ENCODE results near the gene SPTBN2.
"Not testable (repeated sequence)": the region's sequence is repeated elsewhere in the genome, so short reads cannot be mapped to it uniquely, and the experiment has no call there.

The SPTBN2 gene

DNA sequence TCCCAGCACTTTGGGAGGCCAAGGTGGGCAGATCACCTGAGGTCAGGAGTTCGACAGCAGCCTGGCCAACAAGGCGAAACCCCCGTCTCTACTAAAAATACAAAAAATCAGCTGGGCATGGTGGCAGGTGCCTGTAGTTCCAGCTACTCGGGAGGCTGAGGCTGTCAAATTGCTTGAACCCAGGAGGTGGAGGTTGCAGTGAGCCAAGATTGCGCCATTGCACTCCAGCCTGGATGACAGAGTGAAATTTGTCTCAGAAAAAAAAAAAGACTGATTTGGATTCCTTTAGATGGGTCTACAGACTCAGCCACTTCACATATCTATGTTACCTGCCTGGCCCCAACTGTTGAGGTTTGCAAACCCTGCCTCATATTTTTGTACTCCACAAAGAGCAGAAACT lies 4.8 kb downstream of the SPTBN2 start:
- not testable (repeated sequence) for DNase-seq (ENCODE audit: low spot score)

DNA sequence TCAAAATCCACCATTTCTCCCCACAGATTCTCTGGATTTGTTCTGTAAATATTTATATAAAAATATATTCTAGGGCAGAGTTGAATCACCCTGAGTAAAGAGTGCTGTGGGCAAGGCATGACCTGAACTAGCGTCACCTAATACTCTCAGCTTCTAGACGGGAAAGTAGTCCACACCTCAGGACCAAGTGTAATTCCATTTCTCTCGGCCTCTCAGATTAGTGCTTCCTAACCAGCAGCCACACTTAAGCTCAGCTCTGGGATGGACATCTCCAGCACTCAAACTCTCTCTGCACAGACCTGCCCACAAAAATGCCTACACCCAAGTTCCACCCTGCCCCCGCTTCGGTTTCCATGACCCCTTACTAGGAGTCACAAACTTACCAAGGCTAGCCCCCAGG lies 5.3 kb downstream of the SPTBN2 start:
- DNase-seq (ENCODE audit: low spot score) = peak; percentile 70

DNA sequence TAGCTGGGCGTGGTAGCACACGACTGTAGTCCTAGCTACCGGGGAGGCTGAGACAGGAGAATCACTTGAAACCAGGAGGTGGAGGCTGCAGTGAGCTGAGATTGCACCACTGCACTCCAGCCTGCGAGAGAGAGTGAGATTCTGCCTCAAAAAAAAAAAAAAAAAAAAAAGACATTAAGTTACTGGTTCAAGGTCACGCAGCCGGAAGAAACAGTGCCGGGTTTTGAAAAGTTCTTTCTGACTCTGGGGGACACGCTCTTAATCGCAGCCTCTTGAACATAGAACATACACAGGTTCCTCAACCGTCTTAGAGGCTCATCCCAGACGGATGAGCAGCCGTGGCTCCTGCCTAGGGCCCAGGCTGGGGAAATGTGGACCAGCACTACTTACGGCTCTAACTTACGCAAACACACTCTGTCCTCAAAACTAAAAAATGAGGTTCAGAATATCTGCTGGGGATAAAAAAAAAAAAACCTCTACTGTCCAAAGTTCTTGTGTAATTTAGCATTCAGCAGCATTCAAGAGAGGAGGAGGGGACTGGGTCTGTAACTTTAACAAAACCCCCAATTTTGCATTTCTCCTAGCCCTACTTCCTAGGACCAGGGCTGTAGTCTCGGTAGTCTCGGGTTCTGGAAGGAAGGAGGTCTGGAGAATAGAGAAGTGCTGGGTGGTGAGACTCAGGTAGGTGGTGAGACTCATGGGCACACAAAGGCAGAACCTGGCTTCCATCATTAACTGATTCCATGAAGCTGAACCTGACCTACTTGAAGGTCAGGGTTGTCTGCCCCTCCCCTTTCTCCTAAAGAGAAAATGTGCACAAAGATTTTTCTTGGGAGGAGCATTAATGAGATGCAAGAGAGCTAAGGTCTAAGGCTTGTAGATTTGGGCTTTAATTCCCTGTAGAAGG lies 6.0 kb downstream of the SPTBN2 start:
- peak; percentile 63 for DNase-seq (ENCODE audit: low spot score)

DNA sequence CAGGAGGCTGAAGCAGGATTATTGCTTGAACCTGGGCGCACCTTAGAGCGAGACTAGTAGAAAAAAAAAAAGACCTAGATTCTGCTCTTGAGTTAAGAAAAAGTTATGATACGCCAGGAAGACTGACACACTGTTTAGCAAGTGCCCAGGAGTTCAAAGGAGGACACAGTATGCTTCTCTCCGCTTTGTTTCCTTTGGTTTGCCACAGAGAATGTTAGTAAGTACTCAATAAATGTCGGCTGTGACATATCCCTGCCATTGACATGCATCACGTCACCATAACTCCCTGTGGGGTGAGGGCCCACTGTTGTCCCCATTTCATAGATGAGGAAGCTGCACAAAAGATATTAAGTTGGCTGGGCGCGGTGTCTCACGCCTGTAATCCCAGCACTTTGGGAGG lies 7.1 kb downstream of the SPTBN2 start:
- no peak for DNase-seq (ENCODE audit: low spot score)

DNA sequence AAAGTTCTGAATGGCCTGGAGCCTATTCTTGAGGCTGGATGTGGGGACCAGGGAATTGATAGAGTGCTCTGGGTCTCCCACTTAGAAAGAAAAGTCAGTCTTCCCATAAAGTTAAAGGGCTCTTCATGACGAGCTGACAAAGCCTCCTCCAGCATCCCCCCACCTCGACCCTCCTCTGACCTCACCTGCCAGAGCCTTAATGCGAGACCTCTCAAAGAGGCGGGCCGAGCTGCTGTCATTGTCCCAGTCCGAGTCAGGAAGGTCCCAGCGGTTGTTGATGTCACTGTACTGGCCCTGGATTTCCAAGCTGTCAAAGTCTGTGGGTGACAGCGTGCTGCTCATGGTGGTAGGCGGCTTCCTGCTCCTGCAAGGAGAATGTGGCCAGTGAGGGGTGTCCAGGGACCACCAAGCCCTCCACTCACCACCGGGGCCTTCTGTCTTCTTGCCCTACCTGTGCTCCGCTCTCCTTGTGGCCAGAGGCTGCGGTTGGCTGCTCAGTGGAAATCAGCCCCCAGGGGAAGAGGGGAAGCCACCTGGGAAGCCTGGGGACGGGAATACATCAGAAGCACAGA lies 8.0 kb downstream of the SPTBN2 start:
- no peak for DNase-seq (ENCODE audit: low spot score)

DNA sequence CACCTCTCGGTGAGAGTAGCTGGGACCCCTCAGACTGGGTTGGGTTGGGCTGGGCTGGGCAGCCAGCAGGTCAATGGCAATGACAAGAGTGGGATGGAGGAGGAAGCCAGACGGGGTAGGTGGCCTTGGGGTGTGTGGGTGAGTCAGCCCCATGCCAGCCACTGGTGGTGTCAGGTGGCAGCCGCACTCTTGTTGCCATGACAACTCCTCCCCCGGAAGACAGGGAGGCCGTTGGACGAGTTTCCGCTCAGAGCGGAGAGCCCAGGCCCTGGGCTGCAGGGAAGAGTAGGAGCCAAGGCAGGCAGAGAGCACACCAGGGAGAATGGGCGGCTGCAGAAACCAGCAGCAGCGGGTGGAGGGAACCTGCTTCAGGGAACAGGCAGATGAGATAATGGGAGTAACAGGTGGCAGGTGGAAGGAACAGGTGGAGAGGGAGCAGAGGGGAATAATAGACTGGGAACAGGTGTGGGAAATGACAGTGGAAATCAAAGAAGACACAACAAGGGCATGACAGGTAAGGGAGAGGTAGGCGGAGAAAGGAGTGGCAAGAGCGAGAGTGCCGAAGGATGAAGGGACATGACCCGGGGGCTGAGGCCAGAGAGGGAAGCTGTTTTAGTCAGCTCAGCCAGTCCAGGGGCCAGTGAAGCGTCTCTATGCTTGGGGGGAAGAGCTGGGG lies 8.7 kb downstream of the SPTBN2 start:
- DNase-seq (ENCODE audit: low spot score) = no peak

DNA sequence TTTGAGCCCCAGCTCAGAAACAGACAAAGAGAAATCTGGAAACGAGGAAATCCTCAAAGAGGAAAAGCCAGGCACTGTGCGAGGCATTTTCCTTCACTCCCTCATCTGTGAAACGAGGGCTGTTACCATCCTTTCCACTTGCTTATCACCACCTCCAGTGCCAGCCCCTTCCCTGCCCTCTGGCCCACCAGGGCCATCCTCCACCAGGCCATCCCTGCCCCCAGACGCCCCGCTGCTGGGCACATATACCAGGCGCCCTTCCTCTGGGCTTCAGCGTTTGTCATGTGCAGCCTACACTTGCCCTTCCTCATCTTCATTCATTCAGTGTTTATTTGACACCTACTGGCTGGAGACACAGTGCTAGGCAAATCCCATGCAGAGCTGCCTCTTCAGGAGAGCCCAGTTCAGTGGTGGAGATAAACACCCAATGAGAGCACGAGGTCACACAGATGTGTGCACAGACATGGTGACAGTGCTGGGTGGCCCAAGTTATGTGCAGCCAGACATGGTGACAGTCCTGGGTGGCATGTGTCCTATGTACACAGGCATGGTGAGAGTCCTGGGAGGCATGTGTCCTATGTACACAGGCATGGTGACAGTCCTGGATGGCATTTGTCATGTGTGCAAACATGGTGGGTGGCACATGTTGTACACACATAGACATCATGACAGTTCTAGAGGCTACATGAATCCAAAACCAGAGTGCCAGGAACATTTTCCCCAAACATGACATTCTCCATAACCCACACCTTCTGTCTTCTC lies 9.7 kb downstream of the SPTBN2 start:
- DNase-seq (ENCODE audit: low spot score) = no peak

DNA sequence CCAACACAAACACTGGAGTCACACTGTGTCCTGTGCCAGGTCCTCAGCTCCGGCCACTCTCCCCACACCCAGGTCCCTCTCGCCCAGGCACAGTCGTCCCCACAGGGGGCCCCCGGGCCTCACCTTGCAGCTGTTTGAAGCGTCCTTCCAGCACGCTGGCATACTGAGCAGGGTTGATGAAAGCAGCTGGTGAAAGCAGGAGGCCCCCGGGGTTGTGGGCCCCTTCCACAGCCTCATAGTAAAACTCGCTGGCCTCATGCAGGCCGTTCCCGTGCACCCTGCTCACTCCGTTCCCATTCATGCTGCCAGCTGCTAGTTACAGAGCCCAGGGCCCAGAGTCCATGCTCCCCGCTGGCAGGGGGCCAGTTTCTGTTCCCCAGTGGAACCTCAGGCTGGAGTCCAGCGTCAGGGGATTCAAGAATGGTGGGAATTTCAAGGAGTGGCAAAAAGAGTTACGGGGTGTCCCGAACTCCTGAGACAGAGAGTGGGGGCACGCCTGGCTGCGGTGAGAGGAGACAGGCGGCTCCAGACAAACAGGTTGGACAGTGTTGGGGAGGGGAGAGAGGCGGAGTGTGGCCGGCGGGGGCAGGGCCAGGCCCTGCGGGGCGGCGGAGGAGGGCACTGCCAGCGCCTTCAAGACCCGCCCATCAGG lies 10.6 kb downstream of the SPTBN2 start:
- no peak for DNase-seq (ENCODE audit: low spot score)

DNA sequence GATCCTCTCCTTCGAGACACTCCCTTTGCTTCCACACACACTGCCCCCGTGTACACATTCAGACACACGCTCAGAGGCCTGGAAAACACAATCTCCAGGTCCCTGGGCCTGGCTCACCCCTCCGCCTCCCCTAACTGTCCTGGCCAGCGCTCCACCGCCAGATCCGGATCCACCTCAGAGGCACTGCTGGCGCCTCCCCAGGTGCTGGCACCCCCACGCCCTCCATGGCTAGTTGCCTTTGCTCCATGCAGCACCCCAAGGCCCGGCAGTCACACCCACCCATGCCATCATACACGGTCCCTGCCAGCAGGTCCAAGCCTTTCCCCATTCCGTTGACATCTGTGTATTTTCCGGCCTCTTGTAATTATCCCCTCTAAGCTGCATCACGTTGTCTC lies 11.1 kb downstream of the SPTBN2 start:
- DNase-seq (ENCODE audit: low spot score) = no peak

DNA sequence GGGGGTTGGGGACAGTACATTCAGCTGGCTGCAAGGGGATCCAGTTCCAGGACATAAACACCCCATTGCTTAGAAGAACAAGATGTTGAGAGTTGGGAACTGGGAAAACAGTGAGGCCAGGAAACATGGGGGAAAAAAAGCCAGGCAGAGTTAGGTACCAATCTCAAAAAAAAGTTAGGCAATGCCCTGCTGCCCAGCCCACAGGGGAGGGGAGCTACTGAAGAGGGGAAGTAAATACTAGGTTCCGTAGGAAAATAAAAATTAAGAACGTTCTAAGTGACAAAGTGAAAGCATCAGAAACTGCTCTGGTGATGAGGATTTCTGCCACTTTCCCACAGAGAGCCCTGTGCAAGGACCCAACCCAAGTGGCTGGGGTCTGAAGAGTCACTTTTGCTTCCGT lies 12.0 kb downstream of the SPTBN2 start:
- DNase-seq (ENCODE audit: low spot score) = no peak

DNA sequence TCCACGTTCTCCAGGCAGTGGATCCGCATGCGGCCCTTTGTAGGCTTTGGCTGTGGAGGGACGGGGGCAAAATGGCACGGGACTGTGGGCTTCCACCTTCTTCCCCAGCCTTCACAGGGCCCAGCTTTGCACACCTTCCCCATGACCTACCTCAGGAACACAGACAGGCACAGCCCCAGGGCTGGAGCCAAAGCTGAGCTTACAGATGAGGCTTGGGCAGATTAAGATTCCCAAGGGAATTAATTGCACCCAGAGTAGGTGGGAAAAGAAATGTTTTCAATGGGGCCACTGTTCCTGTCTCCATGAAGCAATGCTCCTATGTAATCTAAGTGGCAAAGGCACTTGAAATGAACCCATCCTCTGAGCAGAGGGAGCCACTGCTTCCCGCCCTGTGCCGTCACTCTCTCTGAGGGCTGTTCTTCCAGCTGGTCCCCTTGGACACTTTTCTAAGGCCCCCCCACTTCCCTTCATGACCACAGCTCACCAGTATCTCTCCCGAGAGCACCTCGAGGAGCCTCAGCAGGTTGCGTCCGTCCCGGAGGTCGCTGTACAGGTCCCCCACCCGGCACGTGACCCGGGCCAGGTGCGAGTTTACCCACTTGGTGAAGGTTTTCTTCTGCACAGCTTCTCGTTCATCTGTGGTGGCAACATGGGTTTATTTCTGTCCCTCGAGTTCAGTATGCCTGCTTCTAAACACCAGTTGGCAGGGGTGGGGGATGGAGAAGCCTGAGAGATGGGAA lies 13.5 kb downstream of the SPTBN2 start:
- no peak for DNase-seq (ENCODE audit: low spot score)

DNA sequence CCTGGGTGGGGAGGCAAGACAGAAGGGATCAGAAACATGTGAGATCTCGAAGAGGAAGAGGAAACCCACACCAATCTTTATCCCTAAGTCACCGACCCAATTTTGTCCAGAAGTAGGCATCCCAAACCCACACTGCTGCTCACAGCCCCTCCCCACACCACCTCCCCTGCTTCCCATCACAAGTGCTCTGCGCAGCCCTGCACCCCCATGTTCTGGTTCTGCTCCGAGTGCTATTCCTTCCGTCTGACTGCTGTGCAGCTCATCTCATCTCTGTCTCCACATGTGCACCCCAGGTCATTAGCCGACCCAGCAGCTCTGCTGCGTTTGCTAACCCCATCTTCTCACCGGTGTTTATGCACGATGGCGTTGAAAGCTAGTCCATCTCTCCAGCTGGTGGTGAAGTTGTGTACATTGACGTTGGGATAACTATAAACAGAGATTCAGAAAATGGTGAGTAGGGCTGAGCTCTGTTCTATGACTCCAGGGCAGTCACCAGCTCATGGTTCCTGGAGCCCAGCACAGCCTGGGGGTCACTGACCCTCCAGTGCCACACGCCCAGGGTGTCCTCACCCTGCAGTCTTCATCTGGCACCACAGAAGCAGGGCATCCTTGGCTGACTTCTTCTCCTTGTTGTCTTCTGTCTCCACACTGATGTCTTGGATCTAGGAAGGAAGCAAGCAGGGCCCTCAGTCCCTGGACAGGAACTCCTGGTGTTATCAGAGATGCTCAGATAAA lies 15.1 kb downstream of the SPTBN2 start:
- DNase-seq (ENCODE audit: low spot score) = no peak

DNA sequence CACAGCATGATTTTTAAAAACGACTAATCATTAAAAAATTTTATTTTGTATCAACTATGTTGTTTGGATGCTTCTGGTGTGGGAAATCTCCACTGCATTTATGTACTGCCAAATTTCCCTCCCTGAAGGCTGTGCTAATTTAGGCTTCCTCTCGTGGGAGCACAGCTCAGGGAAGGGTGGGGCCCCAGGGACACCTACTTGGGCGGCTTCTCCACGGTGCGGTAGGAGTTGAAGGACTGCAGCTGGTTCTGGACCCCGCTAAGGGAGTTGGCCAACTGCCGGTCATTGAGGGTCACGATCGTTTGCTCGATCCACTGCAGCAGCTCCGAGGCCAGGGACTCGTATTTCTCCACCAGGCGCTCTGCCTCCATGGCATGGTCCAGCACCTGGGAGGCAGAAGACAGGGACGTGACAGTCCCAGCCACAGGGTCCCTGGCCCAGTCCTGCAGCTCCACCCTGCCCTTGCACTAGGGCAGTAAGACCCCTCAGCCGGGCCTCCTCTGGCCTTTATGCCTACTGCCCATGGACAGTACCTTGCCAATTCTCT lies 18.6 kb downstream of the SPTBN2 start:
- DNase-seq (ENCODE audit: low spot score) = no peak

DNA sequence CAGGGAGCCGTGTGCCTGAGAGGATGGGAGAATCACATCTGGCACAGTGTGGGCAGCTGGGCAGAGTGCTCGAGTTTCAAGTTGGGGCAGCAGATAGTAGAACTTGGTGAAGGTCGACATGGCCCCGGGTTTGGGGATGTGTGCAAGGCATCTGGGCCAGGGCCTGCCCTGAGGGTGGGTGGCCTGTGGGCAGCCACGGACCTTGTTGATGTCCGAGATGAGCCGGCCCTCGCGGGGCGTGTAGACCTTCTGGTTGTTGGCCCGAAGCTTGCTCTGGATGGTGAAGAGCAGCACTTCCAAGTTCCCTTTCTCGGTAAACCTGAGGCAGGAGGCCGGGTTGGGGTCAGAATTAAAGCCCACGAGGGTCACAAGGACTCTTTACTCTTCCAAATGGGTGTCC lies 20.3 kb downstream of the SPTBN2 start:
- DNase-seq (ENCODE audit: low spot score) = no peak

DNA sequence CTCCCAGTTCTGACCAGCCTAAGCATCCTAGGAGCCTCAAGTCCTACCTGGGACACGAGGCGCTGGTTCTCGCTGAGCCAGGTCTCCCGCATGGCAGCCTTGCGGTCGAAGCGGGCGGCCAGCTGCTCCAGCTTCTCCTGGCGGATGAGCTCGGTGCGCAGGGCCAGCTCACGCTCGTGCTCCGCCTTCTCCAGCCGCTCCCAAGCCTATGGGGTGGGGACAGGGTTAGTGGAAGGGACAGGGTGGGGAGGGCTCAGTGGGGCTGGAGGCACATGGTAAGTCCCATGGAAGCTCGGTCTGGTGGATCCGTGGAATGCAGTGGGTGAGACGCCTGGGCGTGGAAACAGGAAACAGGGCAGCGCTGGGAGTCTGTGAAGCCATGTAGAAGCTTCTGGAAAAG lies 20.9 kb downstream of the SPTBN2 start:
- no peak for DNase-seq (ENCODE audit: low spot score)

DNA sequence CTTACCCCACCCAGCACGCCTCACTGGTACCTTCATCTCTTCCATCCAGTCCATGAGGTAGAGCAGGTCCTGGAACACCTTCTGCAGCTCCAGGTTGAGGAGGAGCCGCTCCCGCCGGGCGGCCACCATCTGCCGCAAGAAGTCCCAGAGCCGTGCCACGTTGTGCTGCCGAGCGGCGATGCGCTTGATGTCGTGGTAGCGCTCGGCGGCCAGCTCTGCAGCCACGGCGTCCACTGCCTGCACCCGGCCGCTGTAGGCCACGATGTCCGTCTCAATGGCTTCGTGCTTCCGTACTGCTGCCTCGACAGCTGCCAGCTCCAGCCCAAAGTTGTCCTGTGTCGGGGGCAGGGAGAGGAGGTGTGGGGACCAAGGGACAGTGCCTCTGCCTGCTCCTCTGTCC lies 21.5 kb downstream of the SPTBN2 start:
- DNase-seq (ENCODE audit: low spot score) = no peak

DNA sequence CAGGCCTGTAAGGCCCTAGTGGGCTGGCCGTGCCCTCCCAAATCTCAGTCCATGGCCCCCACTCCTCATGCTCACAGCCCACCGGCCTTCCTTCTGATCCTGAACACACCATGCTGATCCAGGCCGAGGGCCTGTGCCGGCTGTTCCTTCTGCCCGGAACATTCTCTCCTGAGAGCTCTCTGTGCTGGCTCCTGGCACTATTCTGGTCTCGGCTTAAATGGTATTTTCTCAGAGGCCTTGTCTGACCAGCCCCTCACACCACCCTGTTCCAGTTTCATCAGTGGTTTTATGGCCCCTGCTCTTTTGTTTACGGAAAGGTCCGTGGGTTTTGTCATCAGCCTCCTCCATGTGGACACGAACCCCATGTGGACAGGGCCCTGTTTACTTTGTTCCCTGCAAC lies 22.0 kb downstream of the SPTBN2 start:
- peak; percentile 55 for DNase-seq (ENCODE audit: low spot score)

DNA sequence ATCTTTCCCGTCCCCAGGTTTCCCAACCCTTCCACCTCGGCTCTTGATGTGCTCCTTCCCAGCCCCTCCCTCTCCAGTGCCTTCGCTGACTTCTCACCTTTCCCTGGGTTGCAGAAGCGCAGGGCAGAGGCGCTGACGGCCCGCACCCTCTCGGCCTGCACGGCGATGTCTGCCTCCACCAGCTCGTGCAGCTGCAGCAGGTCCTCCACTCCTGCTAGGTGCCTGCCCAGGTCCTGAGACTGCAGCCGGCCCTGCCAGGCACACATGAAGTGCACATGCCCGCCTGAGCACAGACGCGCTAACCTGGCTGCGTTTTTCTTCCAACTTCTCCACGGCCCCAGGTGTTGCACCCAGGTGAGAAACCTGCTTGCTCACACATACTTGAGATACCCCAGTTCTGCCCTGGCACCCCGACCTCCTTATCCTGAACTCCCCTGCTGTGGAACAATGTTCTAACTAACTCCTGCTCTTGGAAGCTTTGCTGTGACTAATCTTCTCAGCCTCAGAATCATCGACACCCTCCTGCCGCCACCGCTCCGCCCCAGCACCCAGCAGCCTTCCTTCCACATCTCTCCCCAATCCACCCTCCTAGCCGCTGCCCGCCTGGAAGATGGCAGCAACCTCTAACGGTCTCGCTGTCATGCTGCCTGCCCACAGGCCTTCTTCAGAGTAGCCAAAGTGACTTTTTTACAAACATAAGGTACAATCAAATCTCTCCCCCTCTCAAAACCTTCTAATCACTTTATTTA lies 23.3 kb downstream of the SPTBN2 start:
- DNase-seq (ENCODE audit: low spot score) = no peak

DNA sequence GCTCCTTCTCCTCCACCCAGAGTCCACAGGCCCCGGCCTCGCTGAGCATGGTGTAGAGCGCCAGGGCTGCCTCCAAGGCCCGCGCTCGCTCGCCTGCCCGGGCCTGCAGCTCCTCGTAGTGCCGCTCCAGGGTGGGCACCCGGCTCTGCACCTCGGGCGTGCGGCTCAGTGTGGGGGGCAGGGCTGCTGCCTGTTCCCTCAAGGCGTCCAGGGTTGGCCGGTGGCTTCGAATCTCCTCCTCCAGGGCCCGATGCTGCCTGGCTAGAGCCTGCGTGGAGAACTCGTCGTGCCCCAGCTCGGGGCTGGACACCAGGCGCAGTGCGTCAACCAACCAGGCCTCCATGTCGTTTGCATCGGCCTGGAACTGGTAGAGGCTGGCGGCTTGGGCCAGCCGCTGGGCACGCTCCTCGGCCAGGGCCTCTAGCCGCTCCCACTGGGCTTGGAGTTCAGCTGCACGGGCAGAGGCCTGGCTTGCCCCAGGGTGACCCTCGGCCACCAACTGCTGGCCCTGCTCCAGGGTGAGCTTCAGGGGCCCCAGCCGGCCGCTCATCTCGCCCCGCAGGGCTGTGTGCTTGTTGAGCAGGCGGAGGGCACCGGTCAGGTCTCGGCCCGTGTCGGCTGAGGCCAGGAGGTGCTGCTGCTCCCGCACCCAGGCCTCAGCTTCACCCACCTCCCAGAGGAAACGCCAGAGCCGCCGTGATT lies 24.2 kb downstream of the SPTBN2 start:
- DNase-seq (ENCODE audit: low spot score) = no peak
